Measurements from ENCODE around the gene CEBPA.
A peak's percentile ranks its signal among the peaks of the same experiment; 100 is the strongest.
"Not testable (repeated sequence)": the region's sequence is repeated elsewhere in the genome, so short reads cannot be mapped to it uniquely, and the experiment has no call there.

The CEBPA gene

DNA sequence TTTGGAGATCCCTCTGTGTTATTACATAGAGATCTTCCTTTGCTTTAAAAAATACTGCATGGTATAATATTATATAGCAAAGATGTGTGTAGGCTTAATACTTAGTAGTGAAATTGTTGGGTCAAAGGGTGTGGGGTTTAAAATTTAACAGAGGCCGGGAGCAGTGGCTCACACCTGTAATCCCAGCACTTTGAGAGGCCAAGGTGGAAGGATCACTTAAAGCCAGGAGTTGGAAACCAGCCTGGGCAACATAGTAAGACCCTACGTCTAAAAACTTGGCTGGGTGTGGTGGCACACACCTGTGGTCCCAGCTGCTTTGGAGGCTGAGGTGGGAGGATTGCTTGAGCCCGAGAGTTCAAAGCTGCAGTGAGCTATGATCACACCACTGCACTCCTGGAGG lies 22.3 kb upstream of the CEBPA start:
- DNase-seq: no peak

DNA sequence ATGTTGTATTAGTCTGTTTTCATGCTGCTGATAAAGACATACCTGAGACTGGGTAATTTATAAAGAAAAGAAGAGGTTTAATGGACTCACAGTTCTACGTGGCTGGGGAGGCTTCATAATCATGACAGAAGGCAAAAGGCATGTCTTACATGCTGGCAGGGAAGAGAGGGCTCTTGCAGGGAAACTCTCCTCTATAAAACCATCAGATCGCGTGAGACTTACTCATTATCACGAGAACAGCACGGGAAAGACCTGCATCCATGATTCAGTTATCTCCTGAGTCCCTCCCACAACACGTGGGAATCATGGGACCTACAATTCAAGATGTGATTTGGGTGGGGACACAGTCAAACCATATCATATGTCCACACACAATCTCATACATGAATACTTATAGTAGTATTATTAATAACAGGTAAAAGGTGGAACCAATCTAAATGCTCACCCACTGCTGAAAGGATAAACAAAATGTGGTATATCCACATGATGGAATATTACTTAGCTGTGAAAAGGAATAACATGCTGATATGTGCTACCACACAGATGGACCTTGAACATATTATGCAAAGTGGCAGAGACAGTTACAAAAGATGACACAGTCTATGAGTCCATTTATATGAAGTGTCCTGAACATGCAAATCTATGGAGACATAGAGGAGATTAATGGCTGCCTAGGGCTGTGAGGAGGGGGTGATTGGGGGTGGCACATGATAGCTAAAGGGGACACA lies 20.9 kb upstream of the CEBPA start:
- no peak for DNase-seq

DNA sequence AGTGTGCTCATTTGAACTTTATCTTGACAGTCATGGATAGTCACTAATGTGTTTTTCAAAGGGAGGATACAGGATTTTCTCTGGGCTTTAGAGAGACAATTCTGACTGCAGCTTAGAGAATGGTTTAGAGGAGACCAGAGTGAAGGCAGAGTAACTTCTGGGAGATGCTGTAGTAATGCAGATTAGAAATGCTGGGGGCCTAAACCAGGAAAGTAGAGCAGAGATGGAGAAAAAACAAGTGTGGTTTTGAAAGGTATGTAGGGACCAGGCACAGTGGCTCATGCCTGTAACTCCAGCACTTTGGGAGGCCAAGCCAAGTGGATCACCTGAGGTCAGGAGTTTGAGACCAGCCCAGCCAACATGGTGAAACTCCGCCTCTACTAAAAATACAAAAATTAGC lies 18.3 kb upstream of the CEBPA start:
- no peak for DNase-seq

DNA sequence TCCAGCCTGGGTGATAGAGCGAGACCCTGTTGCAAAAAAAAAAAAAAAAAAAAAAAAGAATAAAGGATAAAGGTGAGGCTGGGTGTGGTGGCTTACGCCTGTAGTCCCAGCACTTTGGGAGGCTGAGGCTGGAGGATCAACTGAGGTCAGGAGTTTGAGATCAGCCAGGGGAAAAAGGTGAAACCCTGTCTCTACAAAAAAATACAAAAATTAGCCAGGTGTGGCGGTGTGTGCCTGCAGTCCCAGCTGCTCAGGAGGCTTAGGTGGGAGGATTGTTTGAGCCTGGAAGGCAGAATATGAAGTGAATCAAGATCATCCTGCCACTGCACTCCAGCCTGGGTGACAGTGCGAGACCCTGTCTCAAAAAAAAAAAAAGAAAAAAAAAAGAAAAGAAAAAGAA lies 15.7 kb upstream of the CEBPA start:
- DNase-seq: not testable (repeated sequence)

DNA sequence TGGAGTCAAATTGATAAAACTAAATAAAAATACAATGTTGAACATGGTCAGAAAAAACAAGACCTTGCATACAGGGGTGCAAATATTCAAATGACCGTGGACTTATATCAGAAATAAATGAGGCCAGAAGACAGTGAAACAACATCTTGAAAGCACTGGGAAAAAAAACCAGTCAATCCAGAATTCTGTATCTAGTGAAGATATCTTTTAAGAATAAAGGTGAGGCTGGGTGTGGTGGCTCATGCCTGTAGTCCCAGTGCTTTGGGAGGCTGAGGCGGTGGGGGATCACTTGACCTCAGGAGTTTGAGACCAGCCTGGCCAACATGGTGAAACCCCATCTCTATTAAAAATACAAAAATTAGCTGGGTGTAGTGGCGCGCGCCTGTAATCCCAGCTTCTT lies 15.2 kb upstream of the CEBPA start:
- no peak for DNase-seq

DNA sequence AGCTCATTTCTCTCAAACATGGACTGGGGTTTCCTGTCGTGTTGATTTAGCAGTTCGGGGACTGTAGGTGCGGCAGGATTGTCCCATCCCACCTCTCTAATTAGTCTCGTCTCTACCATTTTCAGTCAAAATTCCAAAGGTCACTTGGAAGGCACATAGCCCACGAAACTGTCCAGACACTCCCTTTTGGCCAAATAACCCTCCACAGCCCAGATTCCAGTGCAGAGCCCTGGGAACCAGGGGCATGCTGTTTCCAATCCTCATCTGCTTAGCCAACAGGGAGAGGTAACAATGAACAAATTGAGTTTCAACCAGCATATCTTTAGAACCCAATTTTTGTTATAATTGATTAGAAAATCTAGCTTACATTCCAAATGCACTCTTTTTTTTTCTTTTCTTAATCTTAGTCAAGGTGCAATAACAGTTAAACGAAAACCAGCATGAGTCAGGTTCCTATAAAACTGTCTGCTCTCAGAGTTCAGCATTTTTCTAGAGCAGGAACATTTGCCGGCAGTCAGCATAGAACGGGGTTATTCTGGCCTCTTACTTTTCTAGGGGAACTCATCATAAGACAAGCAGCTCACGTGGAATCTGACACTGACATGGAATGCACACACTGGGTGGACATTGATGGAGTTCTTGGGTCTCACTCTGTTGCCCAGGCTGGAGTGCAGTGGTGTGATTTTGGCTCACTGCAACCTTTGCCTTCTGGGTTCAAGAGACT lies 14.4 kb upstream of the CEBPA start:
- DNase-seq: no peak

DNA sequence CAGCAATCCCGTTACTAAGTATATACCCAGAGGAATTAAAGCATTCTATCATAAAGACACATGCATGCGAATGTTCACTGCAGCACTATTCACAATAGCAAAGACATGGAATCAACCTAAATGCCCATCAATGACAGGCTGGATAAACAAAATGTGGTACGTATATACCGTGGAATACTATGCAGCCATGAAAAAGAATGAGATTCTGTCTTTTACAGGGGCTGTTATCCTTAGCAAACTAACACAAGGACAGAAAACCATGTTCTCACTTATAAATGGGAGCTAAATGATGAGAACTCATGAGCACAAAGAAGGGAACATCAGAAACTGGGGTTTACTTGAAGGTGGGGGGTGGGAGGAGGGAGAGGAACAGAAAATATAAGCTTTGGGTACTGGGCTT lies 10.5 kb upstream of the CEBPA start:
- not testable (repeated sequence) for DNase-seq

DNA sequence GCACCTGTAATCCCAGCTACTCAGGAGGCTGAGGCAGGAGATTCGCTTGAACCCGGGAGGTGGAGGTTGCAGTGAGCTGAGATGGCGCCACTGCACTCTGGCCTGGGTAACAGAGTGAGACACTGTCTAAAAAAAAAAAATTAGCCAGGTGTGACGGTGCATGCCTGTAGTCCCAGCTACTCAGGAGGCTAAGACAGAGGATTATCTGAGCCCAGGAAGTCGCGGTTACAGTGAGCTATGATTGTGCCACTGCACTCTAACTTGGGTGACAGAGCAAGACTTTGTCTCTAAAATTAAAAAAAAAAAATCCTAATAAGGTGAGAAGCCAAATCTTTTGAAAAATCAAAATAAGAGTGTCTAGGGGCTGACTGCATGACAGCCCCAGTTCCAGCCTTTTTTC lies 9.7 kb upstream of the CEBPA start:
- DNase-seq: no peak

DNA sequence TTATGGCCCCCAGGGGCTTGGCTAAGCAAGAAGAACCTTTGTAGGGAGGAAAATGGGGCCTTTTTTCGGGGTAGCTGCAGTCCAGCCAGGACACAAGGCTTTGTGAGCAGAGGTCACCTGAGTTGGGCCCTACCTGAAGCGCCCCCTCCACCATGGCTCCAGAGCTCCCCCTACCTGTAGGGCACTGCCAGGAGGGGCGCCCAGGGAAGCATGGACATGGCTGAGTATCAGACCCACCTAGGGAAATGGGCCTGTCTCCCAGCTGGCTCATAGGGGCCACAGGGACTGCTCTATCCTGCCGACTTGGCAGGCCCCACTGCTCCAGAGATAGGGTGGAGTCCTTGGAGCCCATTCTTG lies 9.0 kb upstream of the CEBPA start:
- no peak for DNase-seq

DNA sequence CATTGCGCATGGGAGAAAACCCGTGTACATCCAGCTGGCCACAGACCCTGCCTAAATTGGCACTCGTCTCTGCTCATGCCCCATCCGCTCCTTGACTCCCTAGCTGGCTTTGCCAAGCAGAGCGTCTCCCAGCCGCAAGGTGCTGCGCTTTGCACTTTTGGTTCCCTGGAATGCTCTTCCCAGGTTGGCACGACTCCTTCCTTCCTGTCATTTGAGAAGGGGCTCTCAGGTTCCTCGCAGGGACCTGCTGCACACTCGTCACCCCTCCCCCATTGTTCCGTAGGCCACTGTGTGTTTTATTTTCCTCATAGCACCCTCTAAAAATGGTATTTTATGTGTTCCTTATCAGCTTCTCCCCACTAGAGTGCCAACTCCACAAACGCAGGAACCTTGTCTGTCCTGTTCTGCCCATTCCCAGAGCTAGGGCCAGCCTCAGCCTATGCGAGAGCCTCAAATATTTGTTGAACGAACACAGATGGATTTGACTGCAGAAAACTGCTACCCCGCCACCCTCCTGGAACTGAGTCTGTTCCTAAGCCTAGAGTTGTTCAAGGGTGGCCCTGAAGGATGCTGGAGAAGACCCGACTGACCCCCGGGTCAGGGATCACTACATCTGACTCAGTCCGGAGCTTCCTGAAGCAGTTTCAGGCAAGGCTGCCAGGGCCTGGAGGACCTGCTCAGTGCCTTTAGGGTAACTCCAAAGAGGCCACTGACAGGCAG lies 8.4 kb upstream of the CEBPA start:
- DNase-seq: no peak

DNA sequence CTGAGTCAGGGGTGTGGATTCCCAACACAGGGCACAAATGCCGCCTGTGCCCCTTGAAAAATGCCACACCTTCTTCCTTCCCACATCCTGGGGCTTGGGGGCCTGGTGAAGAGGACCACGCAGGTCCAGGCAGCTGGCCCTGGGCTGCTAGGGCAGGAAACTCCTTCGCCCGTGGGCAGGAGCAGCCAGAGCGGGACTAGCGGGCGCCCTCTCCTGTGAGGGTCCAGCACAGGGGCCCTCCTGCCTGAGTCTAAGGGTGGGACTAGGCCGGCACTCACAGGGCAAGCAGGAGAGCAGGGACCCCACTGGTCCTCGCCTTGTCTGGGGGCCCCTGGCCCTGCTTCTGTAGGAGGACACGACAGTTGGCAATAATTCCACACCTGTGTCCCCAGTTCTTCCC lies 7.5 kb upstream of the CEBPA start:
- DNase-seq: no peak

DNA sequence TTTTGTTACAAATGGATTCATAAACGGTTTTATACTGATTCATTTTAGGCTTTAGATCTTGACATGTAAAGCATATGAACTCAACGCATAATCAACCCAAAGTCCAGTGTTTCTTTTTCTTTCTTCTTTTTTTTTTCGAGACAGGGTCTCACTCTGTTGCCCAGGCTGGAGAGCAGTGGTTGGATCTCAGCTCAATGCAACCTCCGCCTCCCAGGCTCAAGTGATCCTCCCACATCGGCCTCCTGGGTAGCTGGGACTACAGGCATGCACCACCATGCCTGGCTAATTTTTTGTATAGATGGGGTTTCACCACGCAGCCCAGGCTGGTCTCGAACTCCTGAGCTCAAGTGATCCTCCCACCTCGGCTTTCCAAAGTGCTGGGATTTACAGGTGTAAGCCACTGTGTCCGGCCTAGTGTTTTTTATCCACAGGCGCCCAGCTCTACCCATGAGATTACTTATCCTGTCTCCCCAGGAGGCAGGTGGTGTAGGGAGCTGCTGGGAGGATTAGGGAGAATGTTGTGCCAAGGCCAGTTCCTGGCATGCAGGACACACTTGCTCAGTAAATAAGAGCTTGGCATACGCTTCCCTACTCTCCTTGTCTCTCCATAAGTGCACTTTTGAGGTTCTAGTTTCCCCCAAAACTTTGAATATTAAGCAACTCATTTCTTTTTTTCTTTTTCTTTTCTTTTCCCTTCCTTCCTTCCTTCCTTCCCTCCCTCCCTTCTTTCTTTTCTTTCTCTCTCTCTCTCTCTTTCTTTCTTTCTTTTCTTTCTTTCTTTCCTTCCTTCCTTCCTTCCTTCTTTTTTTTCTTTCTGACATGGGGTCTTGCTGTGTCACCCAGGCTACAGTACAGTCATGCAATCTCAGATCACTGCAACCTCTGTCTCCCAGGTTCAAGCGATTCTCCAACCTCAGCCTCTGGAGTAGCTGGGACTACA lies 4.8 kb upstream of the CEBPA start:
- DNase-seq: no peak

DNA sequence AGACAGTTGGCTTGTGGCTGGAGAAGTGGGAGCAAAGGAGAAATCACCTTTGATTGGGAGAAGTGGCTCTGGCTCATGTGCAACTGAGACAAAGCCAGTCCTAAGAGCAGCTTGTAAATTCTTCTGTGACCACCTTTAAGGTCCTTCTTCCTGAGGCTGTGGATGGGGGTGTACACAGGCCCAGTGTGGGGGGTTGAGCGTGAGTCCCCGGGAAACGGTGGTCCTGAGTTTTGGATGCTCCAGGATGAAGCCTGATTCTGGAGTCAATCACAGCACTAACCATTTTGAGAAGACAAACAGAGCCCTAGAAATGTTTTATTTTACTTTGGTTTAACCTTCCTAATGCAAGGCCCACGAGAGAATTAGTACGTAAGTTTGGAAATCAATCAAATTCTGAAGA lies 3.9 kb upstream of the CEBPA start:
- DNase-seq: no peak

DNA sequence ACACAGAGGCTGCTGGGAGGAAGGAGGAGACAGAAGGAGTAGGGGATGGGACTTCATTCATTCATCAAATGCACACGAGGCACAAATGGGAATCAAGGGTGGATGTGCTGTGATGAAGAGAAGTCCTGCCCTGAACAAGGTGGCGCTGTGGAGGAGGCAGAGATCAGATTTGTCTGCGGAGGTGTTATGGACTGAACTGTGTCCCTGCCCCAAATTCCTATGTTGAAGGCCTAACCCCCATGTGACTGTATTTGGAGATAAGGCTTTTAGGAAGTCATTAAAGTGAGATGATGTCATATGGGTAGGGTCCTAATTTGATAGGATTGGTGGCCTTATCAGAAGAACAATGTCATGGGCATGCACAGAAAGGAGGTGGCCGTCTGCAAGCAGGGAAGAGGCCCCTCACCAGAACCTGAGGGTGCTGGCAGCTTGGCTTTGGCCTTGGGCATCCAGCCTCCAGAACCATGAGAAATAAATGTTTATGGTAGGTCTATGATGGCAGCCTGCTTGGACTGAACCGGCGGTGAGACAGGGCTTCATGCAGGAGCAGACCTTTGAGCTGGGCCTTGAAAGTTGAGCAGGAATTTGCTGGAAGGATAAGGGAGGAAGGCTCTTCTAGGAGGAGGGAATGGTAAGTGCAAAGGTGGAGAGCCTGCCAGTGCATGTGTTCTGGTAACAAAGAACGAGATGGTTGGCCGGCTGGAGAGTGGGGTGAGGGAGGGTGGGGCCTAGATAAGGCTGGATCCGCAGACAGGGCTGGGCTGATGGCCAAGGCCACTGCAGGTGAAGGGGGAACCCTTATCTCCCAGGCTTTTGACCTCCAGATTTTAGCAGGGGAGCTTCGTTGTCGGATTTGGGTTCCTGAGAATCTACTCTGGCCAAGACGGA lies 2.7 kb upstream of the CEBPA start:
- DNase-seq: no peak

DNA sequence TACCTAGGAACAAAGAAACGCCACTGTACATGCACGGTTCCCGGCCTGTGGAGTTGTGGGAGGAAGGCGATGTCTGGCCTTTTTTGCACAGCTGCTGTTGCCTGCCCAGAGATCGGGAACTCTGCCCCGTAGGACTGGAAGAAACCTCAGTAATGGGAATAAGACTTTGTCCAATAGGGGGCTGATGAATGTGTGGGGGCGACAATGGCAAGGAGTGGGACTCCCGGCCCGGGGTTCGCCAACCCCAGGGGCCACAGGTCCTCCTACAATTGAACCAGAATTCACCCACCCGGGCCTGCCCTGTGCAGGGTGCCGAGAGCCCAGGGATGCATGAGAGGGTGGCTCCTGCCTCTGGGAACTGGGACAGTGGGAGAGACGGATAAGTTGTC lies 2.0 kb upstream of the CEBPA start:
- DNase-seq: peak in 1 of 2 donors; percentile 29

DNA sequence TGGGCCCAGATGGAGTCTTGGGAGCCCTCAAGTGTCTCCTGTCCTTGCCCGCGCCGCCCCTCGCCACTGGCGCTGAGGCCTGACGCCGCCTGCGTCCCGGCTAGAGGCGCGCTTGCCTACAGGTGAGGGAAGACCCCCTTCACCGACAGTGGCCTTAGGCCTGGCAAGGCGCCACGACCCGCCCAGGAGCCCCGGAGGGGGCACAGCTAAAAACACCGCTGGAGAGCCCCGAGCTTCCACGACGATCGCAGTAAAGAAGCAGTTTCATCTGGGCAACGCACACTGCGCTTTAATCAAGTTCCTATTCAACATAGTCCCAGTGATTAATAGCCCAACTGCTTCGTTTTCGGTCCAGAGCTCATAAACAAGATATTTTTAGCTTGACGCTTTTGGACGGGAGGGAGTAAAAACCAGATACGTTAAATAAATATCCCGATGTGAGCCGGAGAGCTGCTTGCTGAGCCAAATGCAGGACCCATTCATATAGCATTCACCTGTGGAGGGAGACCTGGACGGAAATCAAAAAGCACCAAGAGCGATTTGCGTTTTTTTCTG lies 1.5 kb upstream of the CEBPA start:
- peak in 1 of 2 donors; percentile 14 for DNase-seq

DNA sequence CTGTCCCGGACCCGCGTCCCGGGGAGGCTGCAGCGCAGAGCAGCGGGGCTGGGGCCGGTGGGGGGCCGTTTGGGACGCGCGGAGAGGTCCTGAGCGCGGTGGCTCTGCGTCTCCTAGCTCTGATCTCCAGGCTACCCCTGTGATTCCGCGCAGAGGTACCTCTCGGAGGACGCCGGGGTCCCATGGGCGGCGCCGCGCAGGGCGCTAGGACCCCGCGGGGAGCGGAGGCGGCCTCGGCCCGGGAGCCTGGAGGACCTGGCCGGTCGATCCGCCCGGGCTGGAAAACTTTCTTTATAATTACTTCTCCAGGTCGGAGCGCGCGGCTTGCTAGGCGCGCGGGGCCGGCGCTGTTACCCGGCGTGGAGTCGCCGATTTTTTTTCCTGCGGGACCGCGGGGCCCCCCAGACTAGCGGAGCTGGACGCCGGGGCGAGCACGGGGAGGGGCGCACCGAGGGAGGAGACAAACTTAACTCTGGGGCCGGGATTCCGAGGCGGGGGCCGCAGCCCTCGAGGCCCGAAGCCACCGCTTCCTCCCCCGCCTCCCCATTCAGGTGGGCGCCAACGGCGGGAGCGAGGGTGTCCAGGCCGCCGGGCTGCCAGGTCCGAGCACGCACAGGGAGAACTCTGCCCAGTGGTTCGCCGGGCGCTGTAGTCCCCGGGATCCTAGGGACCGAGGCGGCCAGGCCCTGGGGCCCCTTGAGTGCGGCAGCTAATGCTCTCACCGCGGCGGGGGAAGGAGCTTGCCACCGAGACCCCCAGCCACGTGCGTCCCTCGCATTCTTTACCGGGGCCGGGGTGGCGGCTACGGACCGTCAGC lies 848 bp upstream of the CEBPA start:
- DNase-seq: peak; percentile 40 to 59

DNA sequence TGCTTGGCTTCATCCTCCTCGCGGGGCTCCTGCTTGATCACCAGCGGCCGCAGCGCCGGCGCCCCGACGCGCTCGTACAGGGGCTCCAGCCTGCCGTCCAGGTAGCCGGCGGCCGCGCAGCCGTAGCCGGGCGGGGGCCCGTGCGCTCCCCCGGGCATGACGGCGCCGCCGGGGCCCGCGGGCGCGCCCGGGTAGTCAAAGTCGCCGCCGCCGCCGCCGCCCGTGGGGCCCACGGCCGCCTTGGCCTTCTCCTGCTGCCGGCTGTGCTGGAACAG lies 497 bp downstream of the CEBPA start:
- no peak for DNase-seq

DNA sequence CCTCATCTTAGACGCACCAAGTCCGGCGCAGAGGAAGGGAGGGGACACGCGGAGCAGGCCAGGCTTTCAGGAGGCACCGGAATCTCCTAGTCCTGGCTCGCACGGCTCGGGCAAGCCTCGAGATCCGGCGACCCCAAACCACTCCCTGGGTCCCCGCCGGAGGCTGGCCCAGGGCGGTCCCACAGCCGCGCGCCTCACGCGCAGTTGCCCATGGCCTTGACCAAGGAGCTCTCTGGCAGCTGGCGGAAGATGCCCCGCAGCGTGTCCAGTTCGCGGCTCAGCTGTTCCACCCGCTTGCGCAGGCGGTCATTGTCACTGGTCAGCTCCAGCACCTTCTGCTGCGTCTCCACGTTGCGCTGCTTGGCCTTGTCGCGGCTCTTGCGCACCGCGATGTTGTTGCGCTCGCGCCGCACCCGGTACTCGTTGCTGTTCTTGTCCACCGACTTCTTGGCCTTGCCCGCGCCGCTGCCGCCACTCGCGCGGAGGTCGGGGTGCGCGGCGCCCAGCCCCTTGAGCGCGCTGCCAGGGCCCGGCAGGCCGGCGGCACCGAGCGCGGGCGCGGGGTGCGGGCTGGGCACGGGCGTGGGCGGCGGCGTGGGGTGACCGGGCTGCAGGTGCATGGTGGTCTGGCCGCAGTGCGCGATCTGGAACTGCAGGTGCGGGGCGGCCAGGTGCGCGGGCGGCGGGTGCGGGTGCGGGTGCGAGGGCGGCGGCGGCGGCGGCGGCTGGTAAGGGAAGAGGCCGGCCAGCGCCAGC lies 1.0 kb downstream of the CEBPA start:
- DNase-seq: peak; percentile 42 to 53

DNA sequence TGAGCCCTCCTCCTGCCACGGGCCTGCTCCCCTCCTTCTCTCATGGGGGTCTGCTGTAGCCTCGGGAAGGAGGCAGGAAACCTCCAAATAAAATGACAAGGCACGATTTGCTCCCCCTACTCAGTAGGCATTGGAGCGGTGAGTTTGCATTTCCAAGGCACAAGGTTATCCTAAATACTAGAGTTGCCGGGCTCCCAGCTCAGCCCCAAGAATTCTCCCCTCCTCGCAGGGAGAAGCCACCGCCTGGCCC lies 1.5 kb downstream of the CEBPA start:
- no peak for DNase-seq

Measured in inflammatory macrophage (primary cell).